Measurements from ENCODE around the gene NTSR1. TPM values are rescaled to one million over a fixed set of nuclear protein-coding genes. Genes with fewer than 3 reads are reported as not detected.
A peak's percentile ranks its signal among the peaks of the same experiment; 100 is the strongest.

Gene NTSR1
- total and polyA plus RNA-seq, 11 donors: 0.01 to 0.32 (median 0.07) TPM; not detected in 7

DNA sequence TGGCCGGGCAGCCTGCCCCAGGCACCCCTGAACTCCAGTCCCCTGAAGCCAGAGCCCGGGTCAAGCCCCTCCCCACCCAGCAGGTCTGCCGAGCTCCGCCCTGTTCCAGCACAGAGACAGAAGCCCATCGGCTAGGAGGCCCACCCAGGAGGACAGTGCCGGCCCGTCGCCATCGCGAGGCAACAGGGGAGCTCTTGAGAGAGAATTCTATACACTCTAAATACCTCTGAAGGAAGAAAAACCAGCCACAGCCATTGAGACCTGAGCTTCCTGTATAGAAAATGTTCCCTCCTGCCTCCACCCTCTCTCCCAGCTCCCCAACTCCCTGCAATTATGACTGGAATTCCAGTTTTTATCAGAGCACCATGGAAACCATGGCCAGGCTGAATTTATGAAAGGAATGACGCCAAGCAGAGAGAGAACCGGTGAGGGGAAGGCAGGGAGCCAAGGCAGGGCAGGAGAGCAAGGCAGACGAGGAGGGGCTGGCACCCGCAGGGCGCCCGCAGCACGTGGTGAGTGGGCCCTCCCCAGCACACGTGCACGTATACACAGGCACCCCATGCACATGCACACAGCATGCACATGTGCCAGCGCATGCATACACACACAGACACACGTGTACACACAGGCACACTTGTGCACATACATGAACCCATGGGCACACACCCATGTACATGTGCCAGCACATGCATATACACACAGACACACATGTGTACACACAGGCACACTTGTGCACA lies 60.1 kb downstream of the NTSR1 start:
- Histone ChIP-seq H3K27me3 (peaks cover 0 to 49% (median 9%) of the 10 kb centered on the region in 9 donors), H3K9me3 (no peaks in the 10 kb centered on the region), H3K36me3 (no peaks in the 10 kb centered on the region), H3K4me1 (peaks cover 0 to 9% (median 0%) of the 10 kb centered on the region in 12 donors), H3K4me3 (no peak overlapping the region), H3K27ac (no peak overlapping the region)
- ATAC-seq (peak in 2 of 4 donors; percentile 31 to 52), DNase-seq (peak in 3 of 5 donors; percentile 25 to 42 (median 40))
- TF ChIP-seq POLR2A (IDR thresholded peaks at IDR 0.05): no peak
- no peak for TF ChIP-seq CTCF (IDR thresholded peaks at IDR 0.05)
- intact Hi-C loops (cut with DNase I): no loop called here
- 42 to 47% (median 43%) methylated on average over 17 to 21 of the region's 21 CpGs for WGBS, 4 donors

GRCh38 chr20:62769346-62770071 lies 60.9 kb downstream of the NTSR1 start:
- ATAC-seq (no peak), DNase-seq (peak in 3 of 5 donors; percentile 10 to 34 (median 17))
- Histone ChIP-seq H3K4me1 (peaks cover 0 to 9% (median 0%) of the 10 kb centered on the region in 12 donors), H3K36me3 (no peaks in the 10 kb centered on the region), H3K27ac (no peak overlapping the region), H3K9me3 (no peaks in the 10 kb centered on the region), H3K27me3 (peaks cover 0 to 41% (median 9%) of the 10 kb centered on the region in 9 donors), H3K4me3 (no peak overlapping the region)
- WGBS, 4 donors: 90 to 97% (median 95%) methylated on average over 6 to 16 of the region's 16 CpGs
- TF ChIP-seq CTCF (IDR thresholded peaks at IDR 0.05) (no peak), POLR2A (IDR thresholded peaks at IDR 0.05) (no peak)
- intact Hi-C loops (cut with DNase I): loop anchor here in 2 of 10 donors (5.0 kb wide), 2 partner anchors 57 to 87 kb away; no protein-coding TSS in a partner anchor

GRCh38 chr20:62770111-62770910 lies 61.7 kb downstream of the NTSR1 start:
- no peak for ATAC-seq
- DNase-seq: peak in 3 of 5 donors; percentile 12 to 39 (median 15)
- Histone ChIP-seq H3K27ac (no peak overlapping the region), H3K4me3 (no peak overlapping the region), H3K36me3 (no peaks in the 10 kb centered on the region), H3K9me3 (no peaks in the 10 kb centered on the region), H3K4me1 (peaks cover 0 to 9% (median 0%) of the 10 kb centered on the region in 12 donors), H3K27me3 (peaks cover 0 to 33% (median 7%) of the 10 kb centered on the region in 9 donors)
- WGBS, 4 donors: 93 to 95% (median 95%) methylated on average over 20 of the region's 20 CpGs
- intact Hi-C loops (cut with DNase I): loop anchor here in 2 of 10 donors (5.0 kb wide), 2 partner anchors 58 to 88 kb away; no protein-coding TSS in a partner anchor
- TF ChIP-seq POLR2A (IDR thresholded peaks at IDR 0.05) (no peak), CTCF (IDR thresholded peaks at IDR 0.05) (no peak)

All from heart left ventricle (tissue), 16 donors.